ENCODE results near the gene IL24. TPM values are rescaled to one million over a fixed set of nuclear protein-coding genes. Genes with fewer than 3 reads are reported as not detected.

IL24 gene
- total RNA-seq, 1 donor from 2014 or later, result not detected

DNA sequence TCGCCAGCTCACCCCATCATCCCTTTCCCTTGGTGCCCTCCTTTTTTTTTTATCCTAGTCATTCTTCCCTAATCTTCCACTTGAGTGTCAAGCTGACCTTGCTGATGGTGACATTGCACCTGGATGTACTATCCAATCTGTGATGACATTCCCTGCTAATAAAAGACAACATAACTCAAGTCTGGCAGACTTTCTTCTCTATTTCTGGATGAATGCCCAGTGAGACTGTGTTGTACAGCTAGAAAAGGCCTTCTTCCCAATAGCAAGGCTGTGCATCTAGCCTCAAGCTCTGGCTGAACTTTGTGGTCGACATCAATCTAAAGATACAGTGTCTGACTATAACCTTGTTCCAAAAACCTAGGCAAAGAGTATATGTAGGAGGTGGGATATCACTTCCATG, 6.4 kb downstream of the IL24 start:
- H3K4me3 Mint-ChIP-seq (ENCODE audit: unreplicated experiment), result no peak overlapping the region
- H3K27me3 Mint-ChIP-seq (ENCODE audit: unreplicated experiment), result peaks cover 4% of the 10 kb centered on the region
- H3K4me1 Mint-ChIP-seq (ENCODE audit: low read depth, unreplicated experiment), result no peaks in the 10 kb centered on the region
- no peak overlapping the region for H3K27ac Mint-ChIP-seq (ENCODE audit: unreplicated experiment)
- H3K9me3 Mint-ChIP-seq (ENCODE audit: unreplicated experiment), result peaks cover 3% of the 10 kb centered on the region
- no peak for TF ChIP-seq CTCF (IDR thresholded peaks at IDR 0.05; ENCODE audit: partially characterized antibody, unreplicated experiment)
- no peaks in the 10 kb centered on the region for H3K36me3 Mint-ChIP-seq (ENCODE audit: unreplicated experiment)
- DNase-seq, result no peak

GRCh38 chr1:206904423-206905142, 7.3 kb downstream of the IL24 start:
- Mint-ChIP-seq H3K27me3 (ENCODE audit: unreplicated experiment) (peaks cover 8% of the 10 kb centered on the region), H3K9me3 (ENCODE audit: unreplicated experiment) (peaks cover 3% of the 10 kb centered on the region), H3K4me3 (ENCODE audit: unreplicated experiment) (no peak overlapping the region), H3K4me1 (ENCODE audit: low read depth, unreplicated experiment) (no peaks in the 10 kb centered on the region), H3K36me3 (ENCODE audit: unreplicated experiment) (no peaks in the 10 kb centered on the region), H3K27ac (ENCODE audit: unreplicated experiment) (no peak overlapping the region)
- TF ChIP-seq CTCF (IDR thresholded peaks at IDR 0.05; ENCODE audit: partially characterized antibody, unreplicated experiment), result no peak
- DNase-seq, result no peak

- peaks cover 3% of the 10 kb centered on the region for H3K9me3 Mint-ChIP-seq (ENCODE audit: unreplicated experiment)
- H3K27ac Mint-ChIP-seq (ENCODE audit: unreplicated experiment), result no peak overlapping the region
- no peaks in the 10 kb centered on the region for H3K4me1 Mint-ChIP-seq (ENCODE audit: low read depth, unreplicated experiment)
- no peak for TF ChIP-seq CTCF (IDR thresholded peaks at IDR 0.05; ENCODE audit: partially characterized antibody, unreplicated experiment)
- H3K36me3 Mint-ChIP-seq (ENCODE audit: unreplicated experiment), result no peaks in the 10 kb centered on the region
- no peak for DNase-seq
- H3K4me3 Mint-ChIP-seq (ENCODE audit: unreplicated experiment), result no peak overlapping the region
- peaks cover 8% of the 10 kb centered on the region for H3K27me3 Mint-ChIP-seq (ENCODE audit: unreplicated experiment)
Observed at GRCh38 chr1:206905295-206906164, 8.3 kb downstream of the IL24 start.

DNA sequence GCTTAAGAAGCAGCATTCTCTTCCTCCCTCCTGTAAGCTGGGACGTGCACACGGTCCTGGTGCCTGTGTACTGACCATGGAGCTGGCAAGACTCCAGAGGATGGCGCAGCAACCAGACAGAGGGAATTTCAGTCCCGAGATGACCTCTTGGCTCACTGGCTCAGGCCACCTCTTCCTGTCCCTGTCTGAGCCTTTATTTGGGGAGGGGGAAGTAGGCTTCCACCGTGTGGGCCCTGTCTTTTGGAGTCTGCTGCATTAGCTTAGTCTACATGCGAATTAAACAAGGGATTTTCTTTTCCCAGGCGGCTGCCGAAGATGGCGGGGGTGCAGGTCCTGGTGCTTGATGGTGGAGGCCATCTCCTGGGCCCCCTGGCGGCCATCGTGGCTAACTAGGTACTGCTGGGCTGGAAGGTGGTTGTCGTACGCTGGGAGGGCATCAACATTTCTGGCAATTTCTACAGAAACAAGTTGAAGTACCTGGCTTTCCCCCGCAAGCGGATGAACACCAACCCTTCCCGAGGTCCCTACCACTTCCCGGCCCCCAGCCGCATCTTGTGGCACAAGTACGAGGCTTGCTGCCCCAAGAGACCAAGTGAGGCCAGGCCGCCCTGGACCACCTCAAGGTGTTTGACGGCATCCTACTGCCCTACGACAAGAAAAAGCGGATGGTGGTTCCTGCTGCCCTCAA, 10.2 kb downstream of the IL24 start:
- peak; percentile 68 for DNase-seq
- Mint-ChIP-seq H3K4me1 (ENCODE audit: low read depth, unreplicated experiment) (no peaks in the 10 kb centered on the region), H3K27me3 (ENCODE audit: unreplicated experiment) (peaks cover 8% of the 10 kb centered on the region), H3K36me3 (ENCODE audit: unreplicated experiment) (no peaks in the 10 kb centered on the region), H3K27ac (ENCODE audit: unreplicated experiment) (no peak overlapping the region), H3K4me3 (ENCODE audit: unreplicated experiment) (no peak overlapping the region), H3K9me3 (ENCODE audit: unreplicated experiment) (peaks cover 3% of the 10 kb centered on the region)
- peak; percentile 57 for TF ChIP-seq CTCF (IDR thresholded peaks at IDR 0.05; ENCODE audit: partially characterized antibody, unreplicated experiment)
